MM.1S (cell line): ENCODE results near the gene ITGB5.

ENCODE experiments used
- DNase-seq: peaks from one replicate; pipeline ENCODE4 v3.0.0-alpha.2; 2015
- H2AFZ ChIP-seq: fragments of 300-600 bp; sonication (generic); 2 replicates; pipeline ENCODE4 v1.6.0; 2016; ENCODE audit warnings: antibody characterized with exemption, low read length
- H3F3A ChIP-seq: fragments of 300-600 bp; sonication (generic); 2 replicates; pipeline ENCODE4 v1.6.1; 2016; ENCODE audit warnings: mild to moderate bottlenecking, antibody characterized with exemption, low read length, moderate library complexity, mixed read lengths; ENCODE audit not compliant: insufficient read depth
- H3K27ac ChIP-seq: fragments of 300-600 bp; sonication (generic); 2 replicates; pipeline ENCODE4 v1.5.1; 2016; ENCODE audit warnings: mild to moderate bottlenecking, low read length
- H3K27me3 ChIP-seq: fragments of 300-600 bp; sonication (generic); replicated peaks from 2 replicates; pipeline ENCODE4 v1.6.0; 2016; ENCODE audit warnings: low read length; ENCODE audit not compliant: insufficient read depth
- H3K36me3 ChIP-seq: fragments of 300-600 bp; sonication (generic); replicated peaks from 2 replicates; pipeline ENCODE4 v1.6.1; 2016; ENCODE audit warnings: mild to moderate bottlenecking, low read length, mixed read lengths; ENCODE audit not compliant: insufficient read depth
- H3K4me1 ChIP-seq: fragments of 300-600 bp; sonication (generic); 2 replicates; pipeline ENCODE4 v1.6.1; 2016; ENCODE audit warnings: low read length, mixed read lengths
- H3K4me2 ChIP-seq: fragments of 300-600 bp; sonication (generic); 2 replicates; pipeline ENCODE4 v1.6.0; 2016; ENCODE audit warnings: low read depth, low read length
- H3K4me3 ChIP-seq: fragments of 300-600 bp; sonication (generic); 2 replicates; pipeline ENCODE4 v1.5.1; 2016; ENCODE audit warnings: low read length, mixed read lengths
- H3K79me2 ChIP-seq: fragments of 300-600 bp; sonication (generic); 2 replicates; pipeline ENCODE4 v1.6.1; 2016; ENCODE audit warnings: mixed run types, low read length, mixed read lengths
- H3K9ac ChIP-seq: fragments of 300-600 bp; sonication (generic); 2 replicates; pipeline ENCODE4 v1.6.1; 2016; ENCODE audit warnings: low read length, mixed read lengths
- H3K9me2 ChIP-seq: fragments of 300-600 bp; sonication (generic); replicated peaks from 2 replicates; pipeline ENCODE4 v1.6.1; 2016; ENCODE audit warnings: mild to moderate bottlenecking, low read length, mixed read lengths; ENCODE audit not compliant: insufficient read depth
- H3K9me3 ChIP-seq: fragments of 300-600 bp; sonication (generic); replicated peaks from 2 replicates; pipeline ENCODE4 v1.6.1; 2016; ENCODE audit warnings: mild to moderate bottlenecking, low read length, mixed read lengths; ENCODE audit not compliant: insufficient read depth
- H4K20me1 ChIP-seq: fragments of 300-600 bp; sonication (generic); 2 replicates; pipeline ENCODE4 v1.6.1; 2016; ENCODE audit warnings: mild to moderate bottlenecking, low read length, moderate library complexity, mixed read lengths; ENCODE audit not compliant: insufficient read depth
- CTCF ChIP-seq: fragments of 300-600 bp; sonication (generic); IDR thresholded peaks from 2 replicates; pipeline ENCODE4 v1.5.1; 2016; ENCODE audit warnings: antibody characterized with exemption, low read length, mixed read lengths
- EZH2 ChIP-seq: fragments of 300-600 bp; sonication (generic); optimal IDR thresholded peaks from 2 replicates; pipeline ENCODE3; 2017; ENCODE audit warnings: low read depth, mild to moderate bottlenecking, antibody characterized with exemption, low read length, mixed read lengths
- EZH2phosphoT487 ChIP-seq: fragments of 300-600 bp; sonication (generic); IDR thresholded peaks from 2 replicates; pipeline ENCODE4 v1.6.1; 2018; ENCODE audit warnings: antibody characterized with exemption, low read length

ITGB5 gene

DNA sequence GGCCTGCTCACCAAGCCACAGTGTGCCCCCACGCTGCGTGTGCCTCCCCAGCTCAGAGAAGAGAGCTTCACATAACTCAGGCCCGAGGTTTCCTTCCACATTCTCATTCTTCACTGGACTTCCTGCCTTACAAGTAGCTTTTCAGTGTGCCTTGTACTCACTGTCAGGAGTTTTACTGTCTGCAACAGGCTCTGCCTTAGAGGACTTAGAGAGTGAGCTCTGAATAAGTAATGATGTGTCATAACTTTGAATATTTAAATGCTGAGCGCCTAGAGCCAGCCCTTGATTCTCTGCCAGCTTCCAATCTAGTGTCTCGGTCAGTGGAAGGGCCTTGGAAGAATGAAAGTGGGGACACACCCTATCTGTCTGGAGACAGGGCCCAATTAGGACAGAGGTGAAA is 41.8 kb downstream of the ITGB5 start:
- no peaks in the 10 kb centered on the region for H3F3A ChIP-seq
- no peak overlapping the region for H3K4me3 ChIP-seq
- no peak overlapping the region for H2AFZ ChIP-seq
- H3K9me3 ChIP-seq: no peaks in the 10 kb centered on the region
- H3K27ac ChIP-seq: no peak overlapping the region
- no peak overlapping the region for H3K9ac ChIP-seq
- H3K79me2 ChIP-seq: no peaks in the 10 kb centered on the region
- H3K27me3 ChIP-seq: no peaks in the 10 kb centered on the region
- H3K4me2 ChIP-seq: no peak overlapping the region
- TF ChIP-seq CTCF (no peak), EZH2phosphoT487 (no peak), EZH2 (no peak)
- H3K36me3 ChIP-seq: no peaks in the 10 kb centered on the region
- DNase-seq: no peak
- H4K20me1 ChIP-seq: no peaks in the 10 kb centered on the region
- no peaks in the 10 kb centered on the region for H3K9me2 ChIP-seq
- no peaks in the 10 kb centered on the region for H3K4me1 ChIP-seq

DNA sequence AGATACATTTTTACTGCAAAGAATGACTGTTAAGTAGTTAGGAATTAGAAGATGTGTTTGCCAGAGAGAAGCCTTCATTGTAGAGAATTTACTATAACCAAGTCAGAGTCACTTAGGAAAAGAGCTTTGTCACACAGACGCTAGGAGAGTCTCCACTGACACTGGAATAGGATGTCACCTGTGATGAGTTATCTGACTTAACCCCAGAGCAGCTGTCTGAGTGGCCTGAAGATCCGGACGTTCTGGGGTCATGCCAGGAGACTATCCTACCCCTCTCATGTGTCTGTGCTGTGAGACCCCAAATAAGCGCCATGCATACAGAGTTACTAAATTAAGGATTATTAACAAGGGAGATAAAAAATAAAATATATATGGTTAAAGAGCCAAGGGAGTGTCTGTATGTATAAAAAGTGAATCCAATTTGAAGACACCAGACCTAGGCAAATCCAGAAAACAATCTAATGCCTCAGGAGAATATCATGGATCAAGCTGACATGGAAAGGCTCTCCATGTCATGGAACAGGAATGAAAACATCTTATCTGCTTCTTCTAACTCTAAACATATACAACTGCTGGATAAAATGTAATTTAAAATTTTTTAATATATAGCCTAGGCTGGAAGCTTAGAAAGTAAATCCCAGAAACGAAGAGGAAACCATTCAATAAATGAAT is 43.5 kb downstream of the ITGB5 start:
- Histone ChIP-seq H3K4me2 (no peak overlapping the region), H3F3A (no peaks in the 10 kb centered on the region), H3K79me2 (no peaks in the 10 kb centered on the region), H3K27ac (no peak overlapping the region), H2AFZ (no peak overlapping the region), H3K9me2 (no peaks in the 10 kb centered on the region), H4K20me1 (no peaks in the 10 kb centered on the region), H3K4me1 (no peaks in the 10 kb centered on the region), H3K9me3 (no peaks in the 10 kb centered on the region), H3K36me3 (0 out of 2 replicates have a peak, but pooled peaks cover 5% of the 10 kb centered on the region), H3K9ac (no peak overlapping the region), H3K4me3 (no peak overlapping the region), H3K27me3 (no peaks in the 10 kb centered on the region)
- no peak for DNase-seq
- no peak for TF ChIP-seq CTCF
- no peak for TF ChIP-seq EZH2
- no peak for TF ChIP-seq EZH2phosphoT487

DNA sequence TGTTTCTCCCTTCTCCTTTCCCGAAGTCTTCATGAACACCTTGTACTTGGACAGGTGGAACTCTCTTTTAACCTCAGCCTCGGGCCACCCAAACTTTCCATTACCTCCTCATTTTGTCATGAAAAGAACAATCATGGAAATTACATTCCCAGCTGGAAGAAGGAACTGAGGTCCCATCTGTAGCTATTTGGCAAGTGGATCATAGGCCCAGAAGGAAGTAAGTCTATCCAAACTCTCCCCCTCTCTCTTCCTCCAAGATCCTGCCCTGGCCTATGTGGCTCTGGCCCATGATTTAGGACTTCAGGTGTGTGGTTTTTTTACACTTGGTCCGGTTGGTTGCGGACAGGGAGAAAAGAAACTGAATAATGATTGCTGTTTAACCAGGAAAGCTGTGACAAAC is 44.1 kb downstream of the ITGB5 start:
- 0 out of 2 replicates have a peak, but pooled peaks cover 5% of the 10 kb centered on the region for H3K36me3 ChIP-seq
- no peaks in the 10 kb centered on the region for H3K27me3 ChIP-seq
- no peak overlapping the region for H3K4me2 ChIP-seq
- H2AFZ ChIP-seq: no peak overlapping the region
- H3K4me3 ChIP-seq: no peak overlapping the region
- no peak overlapping the region for H3K27ac ChIP-seq
- no peaks in the 10 kb centered on the region for H3K4me1 ChIP-seq
- H3K9ac ChIP-seq: no peak overlapping the region
- H4K20me1 ChIP-seq: no peaks in the 10 kb centered on the region
- H3K9me3 ChIP-seq: no peaks in the 10 kb centered on the region
- H3K9me2 ChIP-seq: no peaks in the 10 kb centered on the region
- no peaks in the 10 kb centered on the region for H3K79me2 ChIP-seq
- TF ChIP-seq EZH2: no peak
- no peak for TF ChIP-seq EZH2phosphoT487
- TF ChIP-seq CTCF: no peak
- H3F3A ChIP-seq: no peaks in the 10 kb centered on the region
- DNase-seq: no peak
